Neural progenitor cell (in vitro differentiated cells): Measurements from ENCODE around the gene PATJ. TPM values are rescaled to one million over a fixed set of nuclear protein-coding genes. Genes with fewer than 3 reads are reported as not detected.

Experiments
- DNase-seq: peaks from one replicate; pipeline ENCODE4 v3.0.0-alpha.2; 2016; ENCODE audit warnings: low spot score
- H2AFZ ChIP-seq: fragments of 200-600 bp; sonication (generic); replicated peaks from 2 replicates; pipeline ENCODE4 v1.6.1; 2016; ENCODE audit warnings: antibody characterized with exemption
- H3F3A ChIP-seq: fragments of 200-600 bp; sonication (generic); 2 replicates; pipeline ENCODE4 v1.6.1; 2016; ENCODE audit warnings: antibody characterized with exemption, low read depth
- H3K27ac ChIP-seq: fragments of 200-600 bp; sonication (generic); 2 replicates; pipeline ENCODE4 v1.5.1; 2016; ENCODE audit warnings: mild to moderate bottlenecking
- H3K27me3 ChIP-seq: fragments of 200-600 bp; sonication (generic); 2 replicates; pipeline ENCODE4 v1.6.1; 2016; ENCODE audit warnings: mild to moderate bottlenecking, moderate library complexity
- H3K36me3 ChIP-seq: fragments of 200-600 bp; sonication (generic); 2 replicates; pipeline ENCODE4 v1.5.1; 2016
- H3K4me1 ChIP-seq: fragments of 200-600 bp; sonication (generic); 2 replicates; pipeline ENCODE4 v1.6.1; 2016; ENCODE audit warnings: mixed run types
- H3K4me2 ChIP-seq: fragments of 200-600 bp; sonication (generic); 2 replicates; pipeline ENCODE4 v1.6.1; 2016
- H3K4me3 ChIP-seq: fragments of 200-600 bp; sonication (generic); 2 replicates; pipeline ENCODE4 v1.5.1; 2016
- H3K79me2 ChIP-seq: fragments of 200-600 bp; sonication (generic); 2 replicates; pipeline ENCODE4 v1.6.1; 2016; ENCODE audit warnings: low read depth
- H3K9ac ChIP-seq: fragments of 200-600 bp; sonication (generic); 2 replicates; pipeline ENCODE4 v1.6.1; 2016
- H3K9me3 ChIP-seq: fragments of 200-600 bp; sonication (generic); 2 replicates; pipeline ENCODE4 v1.5.1; 2016; ENCODE audit warnings: low read depth
- H4K20me1 ChIP-seq: fragments of 200-600 bp; sonication (generic); 2 replicates; pipeline ENCODE4 v1.6.1; 2016; ENCODE audit warnings: low read depth
- H3K27ac Mint-ChIP-seq: 3 replicates; pipeline ENCODE4 v1.8.0; 2021; ENCODE audit warnings: mixed read lengths
- H3K27me3 Mint-ChIP-seq: 2 replicates; pipeline ENCODE4 v1.8.0; 2022; ENCODE audit warnings: low read depth, mild to moderate bottlenecking, inconsistent platforms, moderate library complexity, mixed read lengths; ENCODE audit not compliant: insufficient read depth
- H3K36me3 Mint-ChIP-seq: 3 replicates; pipeline ENCODE4 v1.8.0; 2021; ENCODE audit warnings: mixed read lengths
- H3K4me1 Mint-ChIP-seq: 3 replicates; pipeline ENCODE4 v1.8.0; 2021; ENCODE audit warnings: mixed read lengths
- H3K4me3 Mint-ChIP-seq: 3 replicates; pipeline ENCODE4 v1.8.0; 2021; ENCODE audit warnings: mild to moderate bottlenecking, moderate library complexity, mixed read lengths
- H3K9me3 Mint-ChIP-seq: 3 replicates; pipeline ENCODE4 v1.8.0; 2020; ENCODE audit warnings: mixed read lengths
- EZH2 ChIP-seq: fragments of 200-600 bp; sonication (generic); IDR thresholded peaks from 2 replicates; pipeline ENCODE4 v1.6.1; 2017; ENCODE audit warnings: antibody characterized with exemption, mild to moderate bottlenecking, moderate library complexity
- EZH2phosphoT487 ChIP-seq: fragments of 200-600 bp; sonication (generic); IDR thresholded peaks from 2 replicates; pipeline ENCODE4 v1.6.1; 2017; ENCODE audit warnings: antibody characterized with exemption
- total RNA-seq: library from RNA; depleted of rRNA; stranded (reverse); fragments of >200 nt; gene quantifications from 2 replicates; pipeline ENCODE4 v1.2.3, GENCODE V29; 2015; ENCODE audit warnings: low replicate concordance
- TF ChIP-seq, protein P1 (sequence below): fragments of 200-600 bp; sonication (generic); IDR thresholded peaks from 2 replicates; pipeline ENCODE4 v1.5.1; 2017; ENCODE audit warnings: antibody characterized with exemption, mild to moderate bottlenecking

The PATJ gene
- total RNA-seq, 1 donor from 2014 or later = 24.8 TPM

DNA sequence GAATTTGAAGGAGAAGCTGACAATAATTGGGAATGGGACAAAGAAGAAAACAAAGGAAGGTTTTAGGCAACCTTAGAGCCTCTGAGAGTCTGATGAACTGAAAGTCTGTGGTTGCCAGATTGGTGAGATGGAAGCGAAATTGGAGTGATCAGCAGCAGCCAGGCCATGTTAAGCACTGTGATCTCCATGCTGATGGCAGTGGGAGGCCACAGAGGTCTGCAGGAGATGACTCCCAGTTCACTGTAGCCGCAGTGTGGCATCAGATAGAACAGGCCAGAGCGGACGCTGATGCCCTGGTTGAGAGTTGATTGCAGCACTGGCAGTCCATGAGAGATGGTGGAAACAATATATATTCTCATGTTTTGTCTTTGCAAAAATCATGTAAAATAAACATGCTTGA lies 314.9 kb downstream of the PATJ start:
- H3K27me3 ChIP-seq = no peaks in the 10 kb centered on the region
- H3F3A ChIP-seq = peaks cover 3% of the 10 kb centered on the region
- no peak overlapping the region for H3K4me3 ChIP-seq
- Mint-ChIP-seq H3K4me1 (peaks cover 20% of the 10 kb centered on the region), H3K27me3 (no peaks in the 10 kb centered on the region), H3K36me3 (no peaks in the 10 kb centered on the region), H3K9me3 (peaks cover 2% of the 10 kb centered on the region), H3K27ac (peak overlapping the region; percentile 5), H3K4me3 (no peak overlapping the region)
- H3K4me2 ChIP-seq = no peak overlapping the region
- DNase-seq = no peak
- H2AFZ ChIP-seq = no peak overlapping the region
- TF ChIP-seq EZH2phosphoT487 = no peak
- TF ChIP-seq, protein P1, sequence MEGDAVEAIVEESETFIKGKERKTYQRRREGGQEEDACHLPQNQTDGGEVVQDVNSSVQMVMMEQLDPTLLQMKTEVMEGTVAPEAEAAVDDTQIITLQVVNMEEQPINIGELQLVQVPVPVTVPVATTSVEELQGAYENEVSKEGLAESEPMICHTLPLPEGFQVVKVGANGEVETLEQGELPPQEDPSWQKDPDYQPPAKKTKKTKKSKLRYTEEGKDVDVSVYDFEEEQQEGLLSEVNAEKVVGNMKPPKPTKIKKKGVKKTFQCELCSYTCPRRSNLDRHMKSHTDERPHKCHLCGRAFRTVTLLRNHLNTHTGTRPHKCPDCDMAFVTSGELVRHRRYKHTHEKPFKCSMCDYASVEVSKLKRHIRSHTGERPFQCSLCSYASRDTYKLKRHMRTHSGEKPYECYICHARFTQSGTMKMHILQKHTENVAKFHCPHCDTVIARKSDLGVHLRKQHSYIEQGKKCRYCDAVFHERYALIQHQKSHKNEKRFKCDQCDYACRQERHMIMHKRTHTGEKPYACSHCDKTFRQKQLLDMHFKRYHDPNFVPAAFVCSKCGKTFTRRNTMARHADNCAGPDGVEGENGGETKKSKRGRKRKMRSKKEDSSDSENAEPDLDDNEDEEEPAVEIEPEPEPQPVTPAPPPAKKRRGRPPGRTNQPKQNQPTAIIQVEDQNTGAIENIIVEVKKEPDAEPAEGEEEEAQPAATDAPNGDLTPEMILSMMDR = no peak
- TF ChIP-seq EZH2 = no peak
- no peaks in the 10 kb centered on the region for H4K20me1 ChIP-seq
- no peak overlapping the region for H3K9ac ChIP-seq
- no peak overlapping the region for H3K27ac ChIP-seq
- H3K79me2 ChIP-seq = no peaks in the 10 kb centered on the region
- peaks cover 5% of the 10 kb centered on the region for H3K4me1 ChIP-seq
- no peaks in the 10 kb centered on the region for H3K9me3 ChIP-seq
- no peaks in the 10 kb centered on the region for H3K36me3 ChIP-seq

- no peaks in the 10 kb centered on the region for H3K27me3 Mint-ChIP-seq
- no peak overlapping the region for H2AFZ ChIP-seq
- H3K4me2 ChIP-seq = no peak overlapping the region
- peak overlapping the region; percentile 7 for H3K27ac Mint-ChIP-seq
- H3F3A ChIP-seq = peaks cover 3% of the 10 kb centered on the region
- no peaks in the 10 kb centered on the region for H3K27me3 ChIP-seq
- H4K20me1 ChIP-seq = no peaks in the 10 kb centered on the region
- H3K9me3 ChIP-seq = no peaks in the 10 kb centered on the region
- no peak for DNase-seq
- H3K4me3 Mint-ChIP-seq = no peak overlapping the region
- no peaks in the 10 kb centered on the region for H3K36me3 ChIP-seq
- peaks cover 5% of the 10 kb centered on the region for H3K4me1 ChIP-seq
- no peaks in the 10 kb centered on the region for H3K79me2 ChIP-seq
- H3K4me3 ChIP-seq = no peak overlapping the region
- peaks cover 1% of the 10 kb centered on the region for H3K36me3 Mint-ChIP-seq
- peaks cover 5% of the 10 kb centered on the region for H3K9me3 Mint-ChIP-seq
- TF ChIP-seq EZH2 = no peak
- no peak overlapping the region for H3K27ac ChIP-seq
- no peak overlapping the region for H3K9ac ChIP-seq
- peaks cover 20% of the 10 kb centered on the region for H3K4me1 Mint-ChIP-seq
Observed at GRCh38 chr1:62057641-62058290, 315.5 kb downstream of the PATJ start.

GRCh38 chr1:62058956-62059355 lies 316.7 kb downstream of the PATJ start:
- no peaks in the 10 kb centered on the region for H3K9me3 ChIP-seq
- peaks cover 22% of the 10 kb centered on the region for H3K4me1 Mint-ChIP-seq
- H3K27ac ChIP-seq = no peak overlapping the region
- H3K4me3 ChIP-seq = no peak overlapping the region
- H3K4me2 ChIP-seq = peak overlapping the region; percentile 38
- H3K27me3 ChIP-seq = no peaks in the 10 kb centered on the region
- no peak overlapping the region for H3K4me3 Mint-ChIP-seq
- H4K20me1 ChIP-seq = no peaks in the 10 kb centered on the region
- TF ChIP-seq, protein P1 = no peak
- TF ChIP-seq EZH2phosphoT487 (no peak), EZH2 (no peak)
- H3K36me3 Mint-ChIP-seq = peaks cover 8% of the 10 kb centered on the region
- H2AFZ ChIP-seq = no peak overlapping the region
- peaks cover 5% of the 10 kb centered on the region for H3K4me1 ChIP-seq
- H3K27ac Mint-ChIP-seq = no peak overlapping the region
- peaks cover 3% of the 10 kb centered on the region for H3F3A ChIP-seq
- H3K36me3 ChIP-seq = no peaks in the 10 kb centered on the region
- DNase-seq = no peak
- H3K9me3 Mint-ChIP-seq = peaks cover 11% of the 10 kb centered on the region
- no peaks in the 10 kb centered on the region for H3K79me2 ChIP-seq
- no peaks in the 10 kb centered on the region for H3K27me3 Mint-ChIP-seq
- no peak overlapping the region for H3K9ac ChIP-seq

GRCh38 chr1:62062087-62062486 lies 319.8 kb downstream of the PATJ start:
- Mint-ChIP-seq H3K27ac (no peak overlapping the region), H3K4me3 (no peak overlapping the region), H3K9me3 (peaks cover 13% of the 10 kb centered on the region), H3K27me3 (no peaks in the 10 kb centered on the region), H3K4me1 (peaks cover 29% of the 10 kb centered on the region), H3K36me3 (peaks cover 12% of the 10 kb centered on the region)
- H3K27me3 ChIP-seq = no peaks in the 10 kb centered on the region
- no peak overlapping the region for H3K27ac ChIP-seq
- no peaks in the 10 kb centered on the region for H4K20me1 ChIP-seq
- no peak overlapping the region for H3K9ac ChIP-seq
- no peak for TF ChIP-seq EZH2
- TF ChIP-seq EZH2phosphoT487 = no peak
- TF ChIP-seq, protein P1 = no peak
- no peaks in the 10 kb centered on the region for H3K9me3 ChIP-seq
- peaks cover 5% of the 10 kb centered on the region for H3K4me1 ChIP-seq
- no peak for DNase-seq
- H3K36me3 ChIP-seq = no peaks in the 10 kb centered on the region
- no peak overlapping the region for H2AFZ ChIP-seq
- H3K4me2 ChIP-seq = no peak overlapping the region
- H3K79me2 ChIP-seq = no peaks in the 10 kb centered on the region
- no peak overlapping the region for H3K4me3 ChIP-seq
- peaks cover 3% of the 10 kb centered on the region for H3F3A ChIP-seq
